Prostate gland (tissue), 2 donors: ENCODE data around the gene FBP1.

Experiments used
- CTCF ChIP-seq, 4 experiments: fragments of 200-600 bp in 2 of 4; fragments of 450-650 bp in 2 of 4; sonication (generic) in 2 of 4; IDR thresholded peaks; 1 replicate in 3 of 4; 2 replicates in 1 of 4; pipeline ENCODE4 v1.5.1; 2016 to 2019; ENCODE audit warnings: antibody characterized with exemption in 4 of 4, mild to moderate bottlenecking in 2 of 4, moderate library complexity in 2 of 4
- POLR2A ChIP-seq: fragments of 450-650 bp; IDR thresholded peaks from one replicate; pipeline ENCODE4 v1.6.1; 2016; ENCODE audit warnings: antibody characterized with exemption, mild to moderate bottlenecking
- POLR2AphosphoS5 ChIP-seq: sonication (generic); formaldehyde crosslinking; IDR thresholded peaks from one replicate; pipeline ENCODE4 v1.6.1; 2017; ENCODE audit warnings: antibody characterized with exemption

DNA sequence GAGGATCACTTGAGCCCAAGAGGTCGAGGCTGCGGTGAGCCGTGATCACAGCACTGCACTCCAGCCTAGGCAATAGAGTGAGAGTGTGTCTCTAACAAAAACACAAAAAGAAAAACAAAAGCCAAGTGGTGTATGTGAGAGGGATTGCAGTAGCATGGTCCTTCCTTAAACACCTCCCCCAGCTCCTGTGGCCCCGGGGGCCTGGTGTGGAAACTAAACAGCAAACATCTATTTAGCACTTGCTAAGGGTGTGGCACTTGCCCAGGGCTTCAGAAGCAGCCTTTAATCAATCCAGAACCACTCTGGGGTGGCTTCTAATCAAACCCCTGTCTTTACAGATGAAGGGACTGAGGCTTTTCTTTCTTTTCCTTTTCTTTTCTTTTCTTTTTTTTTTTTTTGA, 4.4 kb upstream of the FBP1 start:
- TF ChIP-seq CTCF (IDR thresholded peaks at IDR 0.05) (no peak), POLR2A (no peak), POLR2AphosphoS5 (no peak)
